ENCODE data around the gene FH.
A peak's percentile ranks its signal among the peaks of the same experiment; 100 is the strongest.

DNA sequence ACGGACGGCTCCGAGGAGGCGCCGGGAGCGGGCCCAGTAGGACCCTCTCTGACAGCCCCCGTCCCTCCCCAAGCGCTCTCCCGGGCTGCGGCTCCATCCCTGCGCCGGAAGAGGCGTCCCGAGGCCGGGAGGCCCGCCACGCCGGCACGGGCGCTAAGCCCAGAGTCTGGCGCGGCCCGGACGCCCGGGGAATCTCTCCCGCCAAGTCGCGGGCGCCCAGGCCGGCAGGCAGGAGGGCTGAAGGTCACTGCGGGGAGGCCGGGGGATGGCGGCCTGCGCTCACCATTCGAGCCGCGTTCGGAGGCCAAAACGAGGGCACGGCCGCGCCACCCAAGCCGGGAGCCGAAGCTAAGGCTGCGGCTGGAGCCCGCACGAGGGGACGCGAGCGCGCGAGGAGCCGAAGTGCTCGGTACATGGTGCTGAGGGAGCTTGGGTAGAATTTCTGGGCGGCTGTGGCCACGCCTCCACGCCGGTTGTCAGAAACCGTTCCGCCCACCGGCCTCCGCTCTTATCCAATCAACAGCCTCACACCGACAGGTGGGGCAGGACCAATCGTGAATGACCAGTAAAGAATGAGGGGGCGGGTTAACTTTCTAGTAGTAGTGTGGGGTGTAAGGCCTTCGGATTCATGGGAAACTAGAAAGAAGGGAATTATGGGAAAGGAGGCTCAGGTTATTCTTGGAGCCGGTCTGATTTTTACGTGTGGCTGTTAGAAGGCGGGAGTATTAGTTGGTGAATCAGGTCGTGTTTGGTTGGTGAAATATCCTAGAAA is at the start of gene FH:
- TF ChIP-seq POLR2A (IDR thresholded peaks at IDR 0.05): peak; percentile 33
- peak in 2 of 3 donors; percentile 70 to 74 for TF ChIP-seq POLR2AphosphoS5 (IDR thresholded peaks at IDR 0.05)
- TF ChIP-seq, protein P1, sequence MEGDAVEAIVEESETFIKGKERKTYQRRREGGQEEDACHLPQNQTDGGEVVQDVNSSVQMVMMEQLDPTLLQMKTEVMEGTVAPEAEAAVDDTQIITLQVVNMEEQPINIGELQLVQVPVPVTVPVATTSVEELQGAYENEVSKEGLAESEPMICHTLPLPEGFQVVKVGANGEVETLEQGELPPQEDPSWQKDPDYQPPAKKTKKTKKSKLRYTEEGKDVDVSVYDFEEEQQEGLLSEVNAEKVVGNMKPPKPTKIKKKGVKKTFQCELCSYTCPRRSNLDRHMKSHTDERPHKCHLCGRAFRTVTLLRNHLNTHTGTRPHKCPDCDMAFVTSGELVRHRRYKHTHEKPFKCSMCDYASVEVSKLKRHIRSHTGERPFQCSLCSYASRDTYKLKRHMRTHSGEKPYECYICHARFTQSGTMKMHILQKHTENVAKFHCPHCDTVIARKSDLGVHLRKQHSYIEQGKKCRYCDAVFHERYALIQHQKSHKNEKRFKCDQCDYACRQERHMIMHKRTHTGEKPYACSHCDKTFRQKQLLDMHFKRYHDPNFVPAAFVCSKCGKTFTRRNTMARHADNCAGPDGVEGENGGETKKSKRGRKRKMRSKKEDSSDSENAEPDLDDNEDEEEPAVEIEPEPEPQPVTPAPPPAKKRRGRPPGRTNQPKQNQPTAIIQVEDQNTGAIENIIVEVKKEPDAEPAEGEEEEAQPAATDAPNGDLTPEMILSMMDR (IDR thresholded peaks at IDR 0.05): no peak
